NCI-H1105 treated with DMSO at 0.1 percent for 48 hours (cell line): ENCODE measurements around the gene CBLC.
A peak's percentile ranks its signal among the peaks of the same experiment; 100 is the strongest.

Experiments used
- DNase-seq: peaks from one replicate; lab custom pipeline; 2025; lab: John Stamatoyannopoulos, UW

Gene CBLC

DNA sequence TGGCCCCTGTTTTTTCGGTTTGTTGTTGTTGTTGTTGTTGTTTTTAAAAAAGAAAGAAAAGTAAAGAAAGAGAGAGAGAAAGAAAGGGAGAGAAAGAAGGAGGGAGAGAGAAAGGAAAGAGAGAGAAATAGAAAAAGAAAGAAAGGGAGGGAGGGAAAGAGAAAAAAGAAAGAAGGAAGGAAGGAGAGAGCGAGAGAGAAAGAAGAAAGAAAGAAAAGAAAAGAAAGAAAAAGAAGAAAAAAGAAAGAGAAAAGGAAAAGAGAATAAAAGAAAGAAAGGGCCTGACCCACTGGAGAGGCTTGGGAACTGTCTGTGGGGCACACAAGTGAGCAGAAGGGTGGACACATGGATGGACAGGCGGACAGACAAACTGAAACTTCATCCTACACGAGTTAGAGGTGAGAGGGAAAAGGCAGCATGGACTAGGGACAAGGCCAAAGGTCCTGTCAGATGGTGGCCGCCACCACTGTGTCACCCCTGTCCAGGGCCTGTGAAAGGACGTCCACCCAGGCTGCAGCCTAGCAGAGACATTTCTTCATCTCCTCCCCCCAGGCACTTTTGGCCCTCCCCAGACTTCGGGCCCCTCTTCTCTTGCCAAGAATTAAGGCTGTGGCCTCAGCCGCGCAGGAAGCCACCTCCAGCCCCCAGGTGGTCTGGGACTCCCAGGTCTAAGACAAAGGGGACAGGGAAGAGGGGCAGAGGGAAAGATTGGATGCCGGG lies 22.1 kb downstream of the CBLC start:
- no peak for DNase-seq

GRCh38 chr19:44800461-44800860 lies 22.8 kb downstream of the CBLC start:
- peak; percentile 57 for DNase-seq

DNA sequence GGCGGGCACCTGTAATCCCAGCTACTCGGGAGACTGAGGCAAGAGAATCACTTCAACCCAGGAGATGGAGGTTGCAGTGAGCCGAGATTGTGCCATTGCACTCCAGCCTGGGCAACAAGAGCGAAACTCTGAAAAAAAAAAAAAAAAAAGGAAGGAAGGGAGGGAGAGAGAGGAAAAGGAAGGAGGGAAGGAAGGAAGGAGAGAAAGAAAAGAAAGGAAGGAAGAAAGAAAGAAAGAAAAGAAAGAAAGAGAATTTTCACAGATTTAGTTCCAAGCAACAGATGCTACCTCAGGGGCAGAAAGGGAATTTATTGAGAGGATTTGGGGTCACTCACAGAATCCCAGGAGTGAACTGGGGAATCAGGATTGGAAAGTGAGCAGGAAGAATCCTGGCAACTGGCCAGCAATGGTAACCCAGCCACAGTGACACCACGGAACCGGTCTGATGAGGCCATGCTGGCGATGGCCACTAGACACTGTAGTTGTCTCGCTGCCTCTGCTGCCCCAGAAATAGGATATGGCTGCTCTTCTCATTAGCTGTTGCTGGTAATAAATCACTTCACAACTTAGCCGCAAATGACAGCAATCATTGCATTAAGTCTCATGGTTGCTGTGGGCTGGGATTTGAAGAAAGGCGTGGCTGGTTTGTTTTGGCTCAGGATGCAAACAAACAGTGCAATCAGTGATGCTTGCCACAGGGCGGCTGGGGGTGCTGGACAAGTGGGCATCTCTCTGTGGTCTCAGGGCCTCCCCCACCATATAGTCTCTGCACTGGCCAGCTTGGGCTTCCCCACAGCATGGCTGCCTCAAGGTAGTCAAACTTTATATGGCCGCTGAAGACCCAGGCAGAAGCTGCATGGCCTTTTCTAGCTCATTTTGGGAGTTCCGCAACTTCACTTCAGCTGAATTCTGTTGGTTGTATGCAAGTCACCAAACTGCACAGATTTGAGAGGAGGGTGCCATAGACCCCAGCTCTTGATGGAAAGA lies 26.0 kb downstream of the CBLC start:
- no peak for DNase-seq

- no peak for DNase-seq
Measured at GRCh38 chr19:44806291-44806690, 28.6 kb downstream of the CBLC start.

DNA sequence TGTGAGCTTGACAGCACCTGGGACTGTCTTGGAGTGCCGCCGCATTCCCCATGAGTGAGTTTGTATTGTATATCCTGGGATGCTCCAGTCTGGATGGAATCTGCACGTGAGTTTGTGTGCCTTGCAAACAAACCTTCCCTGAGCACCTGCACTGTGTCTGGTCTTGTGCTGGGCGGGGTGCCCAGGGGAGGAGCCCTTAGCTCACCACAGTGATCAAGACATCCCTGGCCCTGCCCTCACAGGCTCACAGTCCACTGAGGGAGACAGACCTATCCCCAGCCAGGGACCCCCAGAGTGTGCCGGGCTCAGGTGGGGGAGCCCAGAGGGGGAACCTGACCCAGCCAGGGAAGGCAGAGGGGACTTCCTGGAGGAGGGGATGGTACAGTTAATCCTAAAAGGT lies 29.5 kb downstream of the CBLC start:
- peak; percentile 29 for DNase-seq

GRCh38 chr19:44807652-44808462 lies 30.2 kb downstream of the CBLC start:
- no peak for DNase-seq

GRCh38 chr19:44808463-44809371 lies 31.0 kb downstream of the CBLC start, which contains the start of gene BCAM:
Gene BCAM (plus strand): TSS chr19:44809103. CDS start chr19:44809125, 22 bp downstream.
- peak; percentile 38 for DNase-seq

- DNase-seq: no peak
Measured at GRCh38 chr19:44809577-44810233, 32.0 kb downstream of the CBLC start.

DNA sequence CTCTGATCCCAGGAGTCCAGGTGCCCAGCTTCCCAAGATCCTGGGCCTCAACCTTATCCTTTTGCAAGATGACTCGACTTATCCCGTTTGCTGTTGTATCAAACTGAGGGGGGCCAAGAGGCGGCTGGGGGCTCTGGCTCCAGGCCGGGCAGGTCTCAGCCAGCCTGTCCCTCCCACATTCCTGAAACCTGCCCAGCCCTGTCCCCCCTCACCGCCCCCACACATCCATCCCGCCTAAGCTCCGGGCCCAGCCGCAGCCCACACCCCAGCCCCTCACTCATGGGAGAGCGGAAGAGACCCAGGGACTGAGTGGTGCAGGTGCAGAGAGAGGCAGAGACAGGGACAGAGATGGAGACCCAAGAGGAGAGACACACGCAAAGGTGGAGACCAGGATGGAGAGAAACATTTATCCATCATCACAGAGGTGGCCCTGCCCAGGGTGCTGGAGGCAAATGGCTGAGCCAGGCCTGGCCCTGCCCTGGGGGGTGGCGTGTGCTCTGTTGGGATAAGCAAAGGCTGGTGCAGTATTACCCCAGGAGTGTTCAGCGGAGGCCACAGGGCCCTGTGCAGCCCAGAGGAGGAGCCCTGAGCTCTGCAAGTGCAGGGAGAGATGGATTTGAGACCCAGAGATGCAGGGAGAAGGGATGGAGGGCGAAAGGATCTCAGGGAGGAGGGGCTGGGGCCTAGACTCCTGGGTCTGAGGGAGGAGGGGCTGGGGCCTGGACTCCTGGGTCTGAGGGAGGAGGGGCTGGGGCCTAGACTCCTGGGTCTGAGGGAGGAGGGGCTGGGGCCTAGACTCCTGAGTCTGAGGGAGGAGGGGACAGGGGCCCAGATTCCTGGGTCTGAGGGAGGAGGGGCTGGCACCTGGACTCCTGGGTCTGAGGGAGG lies 32.8 kb downstream of the CBLC start:
- DNase-seq: no peak

DNA sequence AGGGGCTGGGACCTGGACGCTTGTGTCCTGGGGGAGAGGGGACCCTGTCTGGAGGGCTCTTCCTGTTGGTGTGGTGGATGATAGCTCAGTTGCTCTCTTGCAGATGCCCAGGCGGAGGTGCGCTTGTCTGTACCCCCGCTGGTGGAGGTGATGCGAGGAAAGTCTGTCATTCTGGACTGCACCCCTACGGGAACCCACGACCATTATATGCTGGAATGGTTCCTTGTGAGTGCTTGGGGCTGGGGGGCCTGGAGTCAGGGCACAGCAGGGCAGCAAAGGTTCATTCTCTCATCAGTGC lies 33.4 kb downstream of the CBLC start:
- no peak for DNase-seq

GRCh38 chr19:44812142-44812718 lies 34.5 kb downstream of the CBLC start:
- no peak for DNase-seq

DNA sequence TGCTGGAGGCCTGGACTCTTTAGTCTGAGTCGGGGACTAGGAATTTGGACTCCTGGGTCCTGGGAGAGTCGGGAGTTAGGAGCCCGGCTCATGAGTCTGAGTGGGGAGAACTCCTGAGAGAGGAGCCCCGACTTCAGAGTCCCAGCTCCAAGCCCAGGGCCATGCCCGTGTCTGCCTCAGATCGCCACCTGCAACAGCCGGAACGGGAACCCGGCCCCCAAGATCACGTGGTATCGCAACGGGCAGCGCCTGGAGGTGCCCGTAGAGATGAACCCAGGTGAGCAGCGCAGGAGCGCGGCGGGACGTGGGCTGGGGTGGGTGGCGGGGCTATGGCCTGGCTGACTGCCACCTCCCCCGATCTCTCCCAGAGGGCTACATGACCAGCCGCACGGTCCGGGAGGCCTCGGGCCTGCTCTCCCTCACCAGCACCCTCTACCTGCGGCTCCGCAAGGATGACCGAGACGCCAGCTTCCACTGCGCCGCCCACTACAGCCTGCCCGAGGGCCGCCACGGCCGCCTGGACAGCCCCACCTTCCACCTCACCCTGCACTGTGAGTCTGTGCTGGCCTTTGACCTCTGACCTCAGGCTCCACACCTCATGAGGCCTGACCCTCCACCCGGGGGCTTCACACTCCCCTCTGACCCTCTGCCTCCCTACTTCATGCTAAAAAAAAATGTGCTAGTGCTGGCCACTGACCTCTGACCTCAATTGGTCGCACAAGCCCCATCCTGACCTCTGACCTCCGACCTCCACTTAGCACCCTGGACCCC lies 35.6 kb downstream of the CBLC start:
- no peak for DNase-seq

GRCh38 chr19:44813841-44814470 lies 36.3 kb downstream of the CBLC start:
- no peak for DNase-seq

DNA sequence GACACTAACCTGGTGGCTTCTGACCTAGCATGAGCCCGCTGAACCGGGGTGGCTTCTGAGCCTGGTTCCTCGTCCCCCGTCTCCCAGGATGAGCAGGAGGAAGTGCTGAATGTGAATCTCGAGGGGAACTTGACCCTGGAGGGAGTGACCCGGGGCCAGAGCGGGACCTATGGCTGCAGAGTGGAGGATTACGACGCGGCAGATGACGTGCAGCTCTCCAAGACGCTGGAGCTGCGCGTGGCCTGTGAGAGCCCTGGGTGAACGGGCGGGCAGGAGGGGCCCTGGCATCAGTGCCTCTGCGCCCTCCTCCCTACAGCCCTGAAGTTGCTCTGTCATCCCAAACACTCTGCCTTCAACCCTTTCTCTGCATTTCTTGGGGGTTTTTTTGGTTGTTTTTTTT lies 36.8 kb downstream of the CBLC start:
- no peak for DNase-seq

GRCh38 chr19:44816301-44816700 lies 38.6 kb downstream of the CBLC start:
- no peak for DNase-seq

DNA sequence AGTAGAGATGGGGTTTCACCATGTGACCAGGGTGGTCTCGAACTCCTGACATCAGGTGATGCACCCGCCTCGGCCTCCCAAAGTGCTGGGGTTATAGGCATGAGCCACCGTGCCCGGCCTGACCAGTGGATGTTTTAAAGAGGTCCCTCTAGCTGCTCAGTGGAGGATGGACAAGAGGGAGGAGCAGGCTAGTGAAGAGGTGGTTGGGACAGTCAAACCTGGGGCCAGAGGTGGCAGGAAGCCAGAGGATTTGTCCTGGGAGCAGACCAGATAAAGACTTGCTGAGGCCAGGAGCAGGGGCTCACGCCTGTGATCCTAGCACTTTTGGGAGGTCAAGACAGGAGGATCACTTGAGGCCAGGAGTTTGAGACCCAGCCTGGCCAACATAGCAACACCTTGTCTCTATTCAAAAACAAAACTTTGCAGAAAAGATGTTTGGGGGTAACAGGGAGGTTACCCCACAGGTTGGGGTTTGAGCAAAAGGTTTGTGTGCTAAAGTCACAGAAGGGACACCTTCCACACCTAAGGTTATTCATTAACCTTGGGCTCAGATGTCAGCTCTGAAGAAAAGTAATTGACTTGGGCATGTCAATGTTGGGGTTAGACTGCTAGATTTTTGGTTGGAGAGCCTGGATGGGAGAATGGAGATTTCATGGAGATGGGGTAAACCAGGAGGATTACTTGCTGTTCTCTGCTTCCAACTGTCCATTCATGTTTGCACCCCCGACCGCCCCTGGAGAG lies 40.2 kb downstream of the CBLC start:
- DNase-seq: no peak

GRCh38 chr19:44818466-44819031 lies 40.9 kb downstream of the CBLC start:
- DNase-seq: no peak
